CD4-positive, alpha-beta T cell treated with Interleukin-17A for 4 hours (primary cell): ENCODE measurements around the gene SRSF1.
"Not testable (repeated sequence)": the region's sequence is repeated elsewhere in the genome, so short reads cannot be mapped to it uniquely, and the experiment has no call there.

Experiments used
- DNase-seq: peaks from one replicate; pipeline ENCODE4 v3.0.0-alpha.2; 2020; ENCODE audit warnings: mixed read lengths

SRSF1 gene

DNA sequence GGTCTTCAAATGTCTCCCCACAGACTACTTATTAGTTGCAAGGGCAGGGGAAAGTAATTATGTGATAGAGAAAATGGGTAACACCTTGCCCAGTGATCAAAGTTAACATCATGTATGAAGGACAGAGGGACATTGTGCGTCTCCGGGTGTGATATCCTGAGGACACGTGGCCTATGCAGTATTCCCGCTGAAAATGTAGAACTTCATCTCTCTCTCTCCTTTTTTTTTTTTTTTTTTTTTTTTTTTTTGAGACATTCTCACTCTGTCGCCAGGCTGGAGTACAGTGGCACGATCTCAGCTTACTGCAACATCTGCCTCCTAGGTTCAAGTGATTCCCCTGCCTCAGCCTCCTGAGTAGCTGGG, 43.9 kb downstream of the SRSF1 start:
- DNase-seq: no peak

GRCh38 chr17:57962279-57963148, 44.5 kb downstream of the SRSF1 start:
- no peak for DNase-seq

DNA sequence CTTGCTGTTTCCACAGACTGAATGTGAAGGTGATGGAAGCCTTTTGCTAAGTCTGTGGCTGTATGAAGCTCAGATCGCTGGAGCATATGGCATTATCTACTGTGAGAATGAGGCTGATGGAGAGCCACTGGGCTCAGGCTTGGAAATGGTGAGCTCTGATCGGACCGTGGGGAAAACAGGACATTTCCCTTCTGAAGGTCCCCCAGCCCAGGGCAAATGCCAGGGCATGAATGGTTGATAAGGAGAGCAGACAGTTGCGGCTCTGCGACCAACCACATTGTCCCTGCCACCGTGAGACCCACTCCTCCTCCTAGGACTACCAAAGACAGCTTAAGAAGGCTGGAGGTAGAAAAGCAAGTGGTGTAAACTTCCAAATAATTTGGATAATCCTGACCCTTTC, 47.1 kb downstream of the SRSF1 start:
- no peak for DNase-seq

- DNase-seq: not testable (repeated sequence)
Measured at GRCh38 chr17:57958391-57958790, 48.7 kb downstream of the SRSF1 start.

- no peak for DNase-seq
Measured at GRCh38 chr17:57957886-57958285, 49.2 kb downstream of the SRSF1 start.

- DNase-seq: no peak
Measured at GRCh38 chr17:57957120-57957850, 49.8 kb downstream of the SRSF1 start.

- peak; percentile 40 for DNase-seq
Measured at GRCh38 chr17:57956291-57957119, 50.5 kb downstream of the SRSF1 start.

- peak; percentile 76 for DNase-seq
Measured at GRCh38 chr17:57955183-57955931, 51.7 kb downstream of the SRSF1 start, which contains the start of gene CUEDC1. Gene CUEDC1 (minus strand): TSS chr17:57955412. CDS start chr17:57885564, 69,848 bp downstream.

DNA sequence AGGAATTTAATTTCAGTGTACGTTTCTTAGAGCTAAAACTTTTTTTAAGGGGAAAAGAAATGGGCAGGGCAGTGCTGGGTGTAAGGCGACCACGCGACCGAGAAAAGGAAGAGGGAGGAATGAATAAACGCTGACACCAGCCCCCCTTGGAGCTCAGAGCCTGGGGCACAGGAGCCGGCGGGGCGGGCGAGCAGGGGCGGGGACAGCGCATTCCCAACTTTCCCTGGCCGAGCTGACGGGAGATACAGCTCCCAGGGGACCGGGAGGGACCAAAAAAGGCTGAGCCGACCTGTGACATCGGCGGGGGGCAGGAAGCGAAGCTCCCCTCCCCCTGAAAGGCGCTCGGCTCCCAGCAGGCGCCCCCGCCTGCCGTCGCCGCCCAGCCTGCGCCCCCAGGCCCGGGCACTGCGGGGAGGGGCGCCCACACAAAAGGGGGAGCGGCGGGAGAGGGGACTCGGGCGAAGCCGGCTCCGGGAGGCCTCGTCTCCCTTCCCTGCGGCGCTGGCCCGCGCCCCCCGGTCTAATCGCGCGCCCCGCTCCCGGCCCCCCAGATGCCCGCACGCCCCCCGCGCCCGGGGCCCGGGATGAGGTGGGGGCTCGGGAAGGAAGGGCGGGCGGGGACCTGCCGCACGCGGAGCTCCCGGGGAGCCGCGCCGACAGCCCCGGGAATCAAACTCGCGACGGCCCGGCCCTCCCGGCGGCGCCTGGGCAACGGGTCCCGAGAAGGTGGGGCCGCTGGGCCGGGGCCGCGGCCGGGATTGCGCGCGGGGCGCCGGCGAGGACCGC, 52.5 kb downstream of the SRSF1 start:
- no peak for DNase-seq

GRCh38 chr17:57953705-57954396, 53.2 kb downstream of the SRSF1 start:
- no peak for DNase-seq
